Measurements from ENCODE around the gene L3MBTL2.

L3MBTL2 gene

DNA sequence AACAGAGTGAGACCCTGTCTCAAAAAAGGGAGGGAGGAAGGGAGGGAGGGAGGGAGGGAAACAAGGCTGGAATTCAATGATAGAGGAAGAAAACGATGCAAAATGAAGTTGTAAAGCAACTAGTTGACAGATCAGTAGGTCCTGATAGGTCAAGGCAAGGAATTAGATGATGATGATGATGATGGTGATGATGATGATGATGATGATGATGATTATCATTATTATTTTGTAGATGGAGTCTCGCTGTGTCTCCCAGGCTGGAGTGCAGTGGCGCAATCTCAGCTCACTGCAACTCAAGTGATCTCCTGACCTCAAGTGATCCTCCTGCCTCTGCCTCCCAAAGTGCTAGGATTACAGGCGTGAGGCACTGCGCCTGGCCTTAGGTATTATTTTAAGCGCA, 11.3 kb upstream of the L3MBTL2 start:
- no peak overlapping the region for H3K4me3 ChIP-seq (ENCODE audit: low read depth, low read length)
- DNase-seq (ENCODE audit: low read depth) = no peak
- TF ChIP-seq, protein P1, sequence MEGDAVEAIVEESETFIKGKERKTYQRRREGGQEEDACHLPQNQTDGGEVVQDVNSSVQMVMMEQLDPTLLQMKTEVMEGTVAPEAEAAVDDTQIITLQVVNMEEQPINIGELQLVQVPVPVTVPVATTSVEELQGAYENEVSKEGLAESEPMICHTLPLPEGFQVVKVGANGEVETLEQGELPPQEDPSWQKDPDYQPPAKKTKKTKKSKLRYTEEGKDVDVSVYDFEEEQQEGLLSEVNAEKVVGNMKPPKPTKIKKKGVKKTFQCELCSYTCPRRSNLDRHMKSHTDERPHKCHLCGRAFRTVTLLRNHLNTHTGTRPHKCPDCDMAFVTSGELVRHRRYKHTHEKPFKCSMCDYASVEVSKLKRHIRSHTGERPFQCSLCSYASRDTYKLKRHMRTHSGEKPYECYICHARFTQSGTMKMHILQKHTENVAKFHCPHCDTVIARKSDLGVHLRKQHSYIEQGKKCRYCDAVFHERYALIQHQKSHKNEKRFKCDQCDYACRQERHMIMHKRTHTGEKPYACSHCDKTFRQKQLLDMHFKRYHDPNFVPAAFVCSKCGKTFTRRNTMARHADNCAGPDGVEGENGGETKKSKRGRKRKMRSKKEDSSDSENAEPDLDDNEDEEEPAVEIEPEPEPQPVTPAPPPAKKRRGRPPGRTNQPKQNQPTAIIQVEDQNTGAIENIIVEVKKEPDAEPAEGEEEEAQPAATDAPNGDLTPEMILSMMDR (conservative IDR thresholded peaks at IDR 0.05; ENCODE audit: low read depth, low read length) = no peak

DNA sequence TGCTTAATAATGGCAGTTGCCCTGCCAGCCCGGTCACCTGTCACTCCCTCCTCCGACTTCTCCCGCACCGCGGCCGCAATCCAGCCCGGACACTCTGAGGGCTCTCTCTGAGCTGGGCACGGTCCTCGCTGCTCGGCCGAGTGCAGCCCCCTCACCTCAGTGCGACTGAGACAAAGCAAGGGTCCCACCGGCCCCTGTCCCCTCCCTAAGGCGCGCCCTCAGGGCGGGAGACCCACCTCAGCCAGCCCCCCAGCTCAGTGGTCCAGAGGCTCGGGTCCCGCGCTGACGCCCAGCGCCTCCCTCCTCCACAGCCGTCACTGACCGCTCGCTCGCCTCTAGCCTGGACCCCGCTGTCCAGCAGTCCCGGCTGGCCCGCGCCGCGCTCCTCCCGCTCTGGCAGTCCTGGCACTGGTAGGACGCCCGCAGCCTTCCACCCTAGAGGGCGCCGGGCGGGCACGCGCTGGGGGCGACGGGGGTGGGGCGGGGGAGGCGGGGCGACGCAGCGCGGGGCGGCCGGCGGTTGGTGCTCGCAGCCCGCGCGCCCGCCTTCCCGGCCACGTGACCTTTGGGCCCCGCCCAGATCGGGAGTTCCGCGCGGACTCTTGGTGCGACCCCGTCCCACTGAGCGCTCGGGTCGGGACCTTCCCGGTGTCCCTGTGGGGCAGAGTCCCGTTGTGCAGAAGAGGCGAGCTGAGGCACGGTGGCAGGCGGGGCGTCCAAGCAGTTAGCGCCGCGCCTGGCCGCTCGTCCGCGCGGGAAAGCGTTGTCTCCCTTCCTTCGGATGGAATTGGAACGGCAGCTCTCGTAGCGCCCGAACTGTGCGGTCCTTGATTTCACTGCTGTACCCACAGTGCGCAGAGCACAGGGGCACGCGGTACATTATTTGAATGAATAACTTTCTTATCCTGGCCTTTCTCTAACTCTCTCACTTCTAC, 7.8 kb upstream of the L3MBTL2 start:
- DNase-seq (ENCODE audit: low read depth) = peak; percentile 30
- TF ChIP-seq, protein P1 (conservative IDR thresholded peaks at IDR 0.05; ENCODE audit: low read depth, low read length) = no peak
- H3K4me3 ChIP-seq (ENCODE audit: low read depth, low read length) = peak overlapping the region; percentile 81

GRCh38 chr22:41198027-41198580, 7.0 kb upstream of the L3MBTL2 start:
- no peak for DNase-seq (ENCODE audit: low read depth)

GRCh38 chr22:41201141-41201540, 4.0 kb upstream of the L3MBTL2 start:
- H3K4me3 ChIP-seq (ENCODE audit: low read depth, low read length) = no peak overlapping the region
- DNase-seq (ENCODE audit: low read depth) = no peak
- TF ChIP-seq, protein P1 (conservative IDR thresholded peaks at IDR 0.05; ENCODE audit: low read depth, low read length) = no peak

More at GRCh38 chr22:41198027-41198580, 7.0 kb upstream of the L3MBTL2 start:
- peak overlapping the region; percentile 81 for H3K4me3 ChIP-seq (ENCODE audit: low read depth, low read length)
- TF ChIP-seq, protein P1 (conservative IDR thresholded peaks at IDR 0.05; ENCODE audit: low read depth, low read length) = peak; percentile 15

- DNase-seq (ENCODE audit: low read depth) = no peak
- TF ChIP-seq, protein P1 (conservative IDR thresholded peaks at IDR 0.05; ENCODE audit: low read depth, low read length) = no peak
- no peak overlapping the region for H3K4me3 ChIP-seq (ENCODE audit: low read depth, low read length)
Observed at GRCh38 chr22:41203118-41203517, 2.0 kb upstream of the L3MBTL2 start.

DNA sequence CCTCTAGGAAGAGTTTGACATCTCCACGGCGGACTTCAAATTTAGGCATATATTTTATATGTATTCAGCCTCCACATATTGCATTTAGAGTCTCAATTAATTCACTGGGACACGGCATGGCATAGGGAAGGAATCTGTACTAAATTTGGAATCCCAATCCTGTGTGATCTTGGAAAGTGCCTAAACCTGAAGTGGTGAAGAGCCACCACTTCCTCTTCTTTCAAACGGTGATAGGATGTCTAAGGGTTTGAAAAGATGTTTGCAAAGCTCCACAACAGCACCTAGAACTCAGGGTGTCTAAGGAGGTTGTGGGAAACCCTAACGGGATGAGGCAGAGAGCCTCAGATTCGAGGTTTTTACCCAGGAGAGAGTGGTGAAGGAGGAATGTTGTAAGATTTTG, 1.0 kb upstream of the L3MBTL2 start:
- no peak for DNase-seq (ENCODE audit: low read depth)
- TF ChIP-seq, protein P1 (conservative IDR thresholded peaks at IDR 0.05; ENCODE audit: low read depth, low read length) = no peak
- no peak overlapping the region for H3K4me3 ChIP-seq (ENCODE audit: low read depth, low read length)
